ENCODE data around the gene GOSR2. TPM values are rescaled to one million over a fixed set of nuclear protein-coding genes. Genes with fewer than 3 reads are reported as not detected.

GOSR2 gene
- total and polyA plus RNA-seq, 2 of the 13 experiments (the other 11 are each of a cell fraction or from before 2014, with no cell fraction given), result 61.5 to 63.9 TPM

DNA sequence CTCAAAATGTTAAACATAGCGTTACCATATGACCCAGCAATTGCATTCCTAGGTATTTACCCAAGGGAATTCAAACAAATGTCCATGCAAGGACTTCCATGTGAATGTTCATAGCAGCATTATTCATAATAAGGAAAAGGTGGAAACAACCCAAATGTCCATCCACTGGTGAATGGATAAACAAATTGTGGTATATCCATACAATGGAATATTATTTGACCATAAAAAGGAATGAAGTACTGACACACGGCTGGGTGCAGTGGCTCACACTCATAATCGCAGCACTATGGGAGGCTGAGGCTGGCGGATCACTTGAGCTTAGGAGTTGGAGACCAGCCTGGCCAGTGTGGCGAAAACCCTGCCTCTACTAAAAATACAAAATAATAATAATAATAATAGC, 24.1 kb upstream of the GOSR2 start:
- DNase-seq (ENCODE audit: low spot score), result no peak
- Histone ChIP-seq H3K36me3 (replicated peaks in 1 of 2; ENCODE audit: control insufficient read depth in 1 of 2, insufficient read depth in 2 of 2, low read length in 2 of 2) (no peaks in the 10 kb centered on the region), H3K27me3 (ENCODE audit: control insufficient read depth in 1 of 2, insufficient read depth in 2 of 2, low read length in 2 of 2) (peaks cover 4 to 41% of the 10 kb centered on the region in 2 experiments; a peak in 4 of 5 replicates), H3K9ac (ENCODE audit: insufficient read depth, low read depth, low read length) (no peak overlapping the region), H3K27ac (ENCODE audit: extremely low read length, insufficient read depth, low read length) (no peak overlapping the region), H3K79me2 (ENCODE audit: insufficient read depth, low read length) (no peaks in the 10 kb centered on the region), H4K20me1 (ENCODE audit: insufficient read depth, low read length) (no peaks in the 10 kb centered on the region; the same call in 1 of the 2 replicates), H3K4me1 (ENCODE audit: insufficient read depth, low read length) (peaks cover 16% of the 10 kb centered on the region), H2AFZ (ENCODE audit: low read length) (no peak overlapping the region), H3K4me2 (ENCODE audit: low read depth, low read length) (no peak overlapping the region), H3K4me3 (replicated peaks in 1 of 3; ENCODE audit: insufficient read depth in 1 of 3, low read depth in 2 of 3, low read length in 3 of 3) (no peak overlapping the region), H3K9me3 (ENCODE audit: low read length) (no peaks in the 10 kb centered on the region)
- no peak for TF ChIP-seq ZFX (CRISPR knock-in tag; IDR thresholded peaks at IDR 0.05; ENCODE audit: low read depth)
- TF ChIP-seq NFYB (CRISPR knock-in tag; IDR thresholded peaks at IDR 0.05), result no peak
- TF ChIP-seq, protein P1, sequence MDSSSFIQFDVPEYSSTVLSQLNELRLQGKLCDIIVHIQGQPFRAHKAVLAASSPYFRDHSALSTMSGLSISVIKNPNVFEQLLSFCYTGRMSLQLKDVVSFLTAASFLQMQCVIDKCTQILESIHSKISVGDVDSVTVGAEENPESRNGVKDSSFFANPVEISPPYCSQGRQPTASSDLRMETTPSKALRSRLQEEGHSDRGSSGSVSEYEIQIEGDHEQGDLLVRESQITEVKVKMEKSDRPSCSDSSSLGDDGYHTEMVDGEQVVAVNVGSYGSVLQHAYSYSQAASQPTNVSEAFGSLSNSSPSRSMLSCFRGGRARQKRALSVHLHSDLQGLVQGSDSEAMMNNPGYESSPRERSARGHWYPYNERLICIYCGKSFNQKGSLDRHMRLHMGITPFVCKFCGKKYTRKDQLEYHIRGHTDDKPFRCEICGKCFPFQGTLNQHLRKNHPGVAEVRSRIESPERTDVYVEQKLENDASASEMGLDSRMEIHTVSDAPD (CRISPR knock-in tag; IDR thresholded peaks at IDR 0.05), result no peak
- TF ChIP-seq ZNF629 (CRISPR knock-in tag; conservative IDR thresholded peaks at IDR 0.05), result no peak
- no peak for TF ChIP-seq TBX3 (IDR thresholded peaks at IDR 0.05; ENCODE audit: borderline replicate concordance)
- TF ChIP-seq ZNF557 (CRISPR knock-in tag; IDR thresholded peaks at IDR 0.05), result no peak
- TF ChIP-seq ZMYM4 (CRISPR knock-in tag; IDR thresholded peaks at IDR 0.05), result no peak
- no peak for TF ChIP-seq MAFG (CRISPR knock-in tag; IDR thresholded peaks at IDR 0.05)
- TF ChIP-seq NR1H2 (CRISPR knock-in tag; IDR thresholded peaks at IDR 0.05; ENCODE audit: borderline replicate concordance, low read depth), result no peak
- TF ChIP-seq, protein P2, sequence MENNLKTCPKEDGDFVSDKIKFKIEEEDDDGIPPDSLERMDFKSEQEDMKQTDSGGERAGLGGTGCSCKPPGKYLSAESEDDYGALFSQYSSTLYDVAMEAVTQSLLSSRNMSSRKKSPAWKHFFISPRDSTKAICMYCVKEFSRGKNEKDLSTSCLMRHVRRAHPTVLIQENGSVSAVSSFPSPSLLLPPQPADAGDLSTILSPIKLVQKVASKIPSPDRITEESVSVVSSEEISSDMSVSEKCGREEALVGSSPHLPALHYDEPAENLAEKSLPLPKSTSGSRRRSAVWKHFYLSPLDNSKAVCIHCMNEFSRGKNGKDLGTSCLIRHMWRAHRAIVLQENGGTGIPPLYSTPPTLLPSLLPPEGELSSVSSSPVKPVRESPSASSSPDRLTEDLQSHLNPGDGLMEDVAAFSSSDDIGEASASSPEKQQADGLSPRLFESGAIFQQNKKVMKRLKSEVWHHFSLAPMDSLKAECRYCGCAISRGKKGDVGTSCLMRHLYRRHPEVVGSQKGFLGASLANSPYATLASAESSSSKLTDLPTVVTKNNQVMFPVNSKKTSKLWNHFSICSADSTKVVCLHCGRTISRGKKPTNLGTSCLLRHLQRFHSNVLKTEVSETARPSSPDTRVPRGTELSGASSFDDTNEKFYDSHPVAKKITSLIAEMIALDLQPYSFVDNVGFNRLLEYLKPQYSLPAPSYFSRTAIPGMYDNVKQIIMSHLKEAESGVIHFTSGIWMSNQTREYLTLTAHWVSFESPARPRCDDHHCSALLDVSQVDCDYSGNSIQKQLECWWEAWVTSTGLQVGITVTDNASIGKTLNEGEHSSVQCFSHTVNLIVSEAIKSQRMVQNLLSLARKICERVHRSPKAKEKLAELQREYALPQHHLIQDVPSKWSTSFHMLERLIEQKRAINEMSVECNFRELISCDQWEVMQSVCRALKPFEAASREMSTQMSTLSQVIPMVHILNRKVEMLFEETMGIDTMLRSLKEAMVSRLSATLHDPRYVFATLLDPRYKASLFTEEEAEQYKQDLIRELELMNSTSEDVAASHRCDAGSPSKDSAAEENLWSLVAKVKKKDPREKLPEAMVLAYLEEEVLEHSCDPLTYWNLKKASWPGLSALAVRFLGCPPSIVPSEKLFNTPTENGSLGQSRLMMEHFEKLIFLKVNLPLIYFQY (CRISPR knock-in tag; IDR thresholded peaks at IDR 0.05; ENCODE audit: borderline replicate concordance), result no peak
- in situ Hi-C loops (cut with HindIII; ENCODE audit: extremely low pct_ligation_motif_present, low pct_unique_long_range_greater_than_20kb), result no loop called here
- intact Hi-C loops (cut with micrococcal nuclease; ENCODE audit: unreplicated experiment), result no loop called here
- WGBS (ENCODE audit: low lambda C conversion rate), result 48% methylated on average over 5 of the region's 5 CpGs
- CTCF ChIA-PET (ENCODE audit: low intra/inter-chr PET ratio, low total read pairs), result no interaction called here
- no peak for FAIRE-seq
- ATAC-seq, result no peak
- POLR2A ChIA-PET, result no interaction called here
- BruUV-seq (replicated peaks), result no TSS peak

All from HepG2 (cell line).